Measurements from ENCODE around the gene PHYH. TPM values are rescaled to one million over a fixed set of nuclear protein-coding genes. Genes with fewer than 3 reads are reported as not detected.
"Not testable (repeated sequence)": the region's sequence is repeated elsewhere in the genome, so short reads cannot be mapped to it uniquely, and the experiment has no call there.

Gene PHYH
- total RNA-seq, 2 experiments from 2014 or later = 14.6 to 16.3 TPM

GRCh38 chr10:13291821-13292773 is 7.8 kb downstream of the PHYH start:
- Mint-ChIP-seq H3K27ac (no peak overlapping the region), H3K36me3 (ENCODE audit: low read depth) (peaks cover 11% of the 10 kb centered on the region), H3K4me1 (ENCODE audit: low read depth) (peaks cover 3% of the 10 kb centered on the region), H3K9me3 (no peaks in the 10 kb centered on the region), H3K27me3 (no peaks in the 10 kb centered on the region), H3K4me3 (no peak overlapping the region)
- DNase-seq (no peak), ATAC-seq (no peak)
- intact Hi-C loops (cut with micrococcal nuclease) = no loop called here
- POLR2A ChIA-PET = no interaction called here
- CTCF ChIA-PET = interaction anchor here (2.0 kb wide), 1 partner anchor 10 kb away, joined by 4 read pairs; no protein-coding TSS in a partner anchor
- TF ChIP-seq CTCF (IDR thresholded peaks at IDR 0.05) = no peak

- ChIA-PET POLR2A (no interaction called here), CTCF (no interaction called here)
- ATAC-seq = no peak
- Mint-ChIP-seq H3K4me1 (ENCODE audit: low read depth) (peaks cover 3% of the 10 kb centered on the region), H3K4me3 (no peak overlapping the region), H3K27me3 (no peaks in the 10 kb centered on the region), H3K9me3 (no peaks in the 10 kb centered on the region), H3K36me3 (ENCODE audit: low read depth) (peaks cover 13% of the 10 kb centered on the region), H3K27ac (no peak overlapping the region)
- TF ChIP-seq CTCF (IDR thresholded peaks at IDR 0.05) = no peak
- no peak for DNase-seq
- intact Hi-C loops (cut with micrococcal nuclease) = no loop called here
Measured at GRCh38 chr10:13291061-13291460, 8.8 kb downstream of the PHYH start.

DNA sequence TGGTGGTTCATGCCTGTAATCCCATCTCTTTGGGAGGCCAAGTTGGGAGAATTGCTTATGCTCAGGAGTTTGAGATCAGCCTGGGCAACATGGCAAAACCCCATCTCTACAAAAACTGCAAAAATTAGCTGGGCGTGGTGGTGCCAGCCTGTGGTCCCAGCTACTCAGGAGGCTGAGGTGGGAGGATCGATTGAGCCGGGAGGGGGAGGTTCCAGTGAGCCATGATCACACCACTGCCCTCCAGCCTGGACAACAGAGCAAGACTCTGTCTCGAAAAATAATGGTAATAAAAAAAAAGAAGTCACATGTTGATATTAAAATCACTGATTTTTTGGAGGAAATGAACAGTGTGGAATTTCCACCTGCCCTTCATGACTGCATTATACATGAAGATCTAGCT is 15.8 kb downstream of the PHYH start:
- H3K27ac Mint-ChIP-seq = no peak overlapping the region
- no peak for TF ChIP-seq CTCF (IDR thresholded peaks at IDR 0.05)
- no peak for DNase-seq
- H3K36me3 Mint-ChIP-seq (ENCODE audit: low read depth) = peaks cover 7% of the 10 kb centered on the region
- POLR2A ChIA-PET = interaction anchor here (0.7 kb wide), 1 partner anchor 16 kb away, joined by 3 read pairs; the partner anchor contains the start of gene PHYH
- H3K4me1 Mint-ChIP-seq (ENCODE audit: low read depth) = peaks cover 6% of the 10 kb centered on the region
- H3K9me3 Mint-ChIP-seq = no peaks in the 10 kb centered on the region
- ATAC-seq = no peak
- no peaks in the 10 kb centered on the region for H3K27me3 Mint-ChIP-seq
- no peak overlapping the region for H3K4me3 Mint-ChIP-seq
- CTCF ChIA-PET = interaction anchor here (1.0 kb wide), 1 partner anchor 20 kb away, joined by 5 read pairs; no protein-coding TSS in a partner anchor
- intact Hi-C loops (cut with micrococcal nuclease) = no loop called here

GRCh38 chr10:13282348-13282747 is 17.5 kb downstream of the PHYH start:
- intact Hi-C loops (cut with micrococcal nuclease) = not testable (repeated sequence)

GRCh38 chr10:13276749-13277365 is 23.0 kb downstream of the PHYH start:
- Mint-ChIP-seq H3K36me3 (ENCODE audit: low read depth) (peaks cover 3% of the 10 kb centered on the region), H3K27me3 (no peaks in the 10 kb centered on the region), H3K9me3 (no peaks in the 10 kb centered on the region), H3K4me1 (ENCODE audit: low read depth) (peaks cover 2% of the 10 kb centered on the region), H3K27ac (no peak overlapping the region), H3K4me3 (no peak overlapping the region)
- no peak for ATAC-seq
- no peak for TF ChIP-seq CTCF (IDR thresholded peaks at IDR 0.05)
- CTCF ChIA-PET = interaction anchor here (0.9 kb wide), 1 partner anchor 9 kb away, joined by 3 read pairs; no protein-coding TSS in a partner anchor
- intact Hi-C loops (cut with micrococcal nuclease) = no loop called here
- POLR2A ChIA-PET = no interaction called here
- DNase-seq = no peak

More at GRCh38 chr10:13282348-13282747, 17.5 kb downstream of the PHYH start:
- DNase-seq; H3K27me3 Mint-ChIP-seq; POLR2A ChIA-PET; CTCF ChIA-PET; H3K36me3 Mint-ChIP-seq (ENCODE audit: low read depth); H3K9me3 Mint-ChIP-seq; ATAC-seq; H3K4me1 Mint-ChIP-seq (ENCODE audit: low read depth); H3K27ac Mint-ChIP-seq; H3K4me3 Mint-ChIP-seq: not testable (repeated sequence)

- CTCF ChIA-PET = interaction anchor here (0.9 to 1.0 kb wide), 2 partner anchors 9 to 115 kb away, joined by 3 to 4 read pairs; partner anchors contain the start of gene MCM10
- H3K4me1 Mint-ChIP-seq (ENCODE audit: low read depth); H3K9me3 Mint-ChIP-seq; H3K27ac Mint-ChIP-seq; ATAC-seq; POLR2A ChIA-PET; H3K27me3 Mint-ChIP-seq; intact Hi-C loops (cut with micrococcal nuclease); H3K4me3 Mint-ChIP-seq; DNase-seq; H3K36me3 Mint-ChIP-seq (ENCODE audit: low read depth): not testable (repeated sequence)
Measured at GRCh38 chr10:13276146-13276545, 23.7 kb downstream of the PHYH start.

Measured in activated CD8-positive, alpha-beta T cell treated with anti-CD3 and anti-CD28 coated beads for 36 hours (primary cell).